Gastrocnemius medialis (tissue), 4 donors: ENCODE measurements around the gene KMT2E.

Source experiments
- POLR2A ChIP-seq, 2 donors: fragments of 450-650 bp; IDR thresholded peaks; one replicate each; pipeline ENCODE4 v1.6.1; 2017; ENCODE audit warnings: antibody characterized with exemption in 2 of 2, mild to moderate bottlenecking in 2 of 2, moderate library complexity in 2 of 2
- TF ChIP-seq, protein P1 (sequence below), 5 experiments: fragments of 450-650 bp in 3 of 5; fragments of 200-600 bp in 2 of 5; sonication (generic) in 2 of 5; IDR thresholded peaks in 4 of 5; conservative IDR thresholded peaks in 1 of 5; 1 replicate in 4 of 5; 2 replicates in 1 of 5; pipeline ENCODE4 v1.5.1; 2016 to 2019; ENCODE audit warnings: antibody characterized with exemption in 5 of 5, mild to moderate bottlenecking in 3 of 5, moderate library complexity in 3 of 5

GRCh38 chr7:105030447-105030846, 16.4 kb downstream of the KMT2E start:
- TF ChIP-seq, protein P1, sequence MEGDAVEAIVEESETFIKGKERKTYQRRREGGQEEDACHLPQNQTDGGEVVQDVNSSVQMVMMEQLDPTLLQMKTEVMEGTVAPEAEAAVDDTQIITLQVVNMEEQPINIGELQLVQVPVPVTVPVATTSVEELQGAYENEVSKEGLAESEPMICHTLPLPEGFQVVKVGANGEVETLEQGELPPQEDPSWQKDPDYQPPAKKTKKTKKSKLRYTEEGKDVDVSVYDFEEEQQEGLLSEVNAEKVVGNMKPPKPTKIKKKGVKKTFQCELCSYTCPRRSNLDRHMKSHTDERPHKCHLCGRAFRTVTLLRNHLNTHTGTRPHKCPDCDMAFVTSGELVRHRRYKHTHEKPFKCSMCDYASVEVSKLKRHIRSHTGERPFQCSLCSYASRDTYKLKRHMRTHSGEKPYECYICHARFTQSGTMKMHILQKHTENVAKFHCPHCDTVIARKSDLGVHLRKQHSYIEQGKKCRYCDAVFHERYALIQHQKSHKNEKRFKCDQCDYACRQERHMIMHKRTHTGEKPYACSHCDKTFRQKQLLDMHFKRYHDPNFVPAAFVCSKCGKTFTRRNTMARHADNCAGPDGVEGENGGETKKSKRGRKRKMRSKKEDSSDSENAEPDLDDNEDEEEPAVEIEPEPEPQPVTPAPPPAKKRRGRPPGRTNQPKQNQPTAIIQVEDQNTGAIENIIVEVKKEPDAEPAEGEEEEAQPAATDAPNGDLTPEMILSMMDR (IDR thresholded peaks at IDR 0.05 in 4 of 5, conservative IDR thresholded peaks at IDR 0.05 in 1 of 5) = no peak
- TF ChIP-seq POLR2A (IDR thresholded peaks at IDR 0.05) = no peak
